DOHH2 (cell line): ENCODE data around the gene C1orf94.

ENCODE experiments used
- H3F3A ChIP-seq: fragments of 200-600 bp; sonication (generic), shearing (Covaris generic); 2 replicates; pipeline ENCODE4 v1.6.0; 2016; ENCODE audit warnings: antibody characterized with exemption, mild to moderate bottlenecking; ENCODE audit not compliant: control insufficient read depth, insufficient read depth
- H3K27ac ChIP-seq: fragments of 200-600 bp; sonication (generic); 2 replicates; pipeline ENCODE4 v1.5.1; 2014; ENCODE audit warnings: low read depth, mild to moderate bottlenecking, low read length, moderate library complexity
- H3K27me3 ChIP-seq: fragments of 200-600 bp; sonication (generic); 2 replicates; pipeline ENCODE4 v1.6.1; 2014; ENCODE audit warnings: mild to moderate bottlenecking, low read length, mixed read lengths; ENCODE audit not compliant: control insufficient read depth
- H3K36me3 ChIP-seq: fragments of 200-600 bp; sonication (generic); 2 replicates; pipeline ENCODE4 v1.6.1; 2014; ENCODE audit warnings: mild to moderate bottlenecking, low read length, moderate library complexity, mixed read lengths; ENCODE audit not compliant: control insufficient read depth
- H3K4me1 ChIP-seq: fragments of 200-600 bp; sonication (generic); 2 replicates; pipeline ENCODE4 v1.6.1; 2014; ENCODE audit warnings: mild to moderate bottlenecking, low read length, mixed read lengths; ENCODE audit not compliant: control insufficient read depth
- H3K4me2 ChIP-seq: fragments of 200-600 bp; sonication (generic); 2 replicates; pipeline ENCODE4 v1.6.0; 2014; ENCODE audit warnings: mild to moderate bottlenecking, low read length, moderate library complexity
- H3K4me3 ChIP-seq: fragments of 200-600 bp; sonication (generic); 2 replicates; pipeline ENCODE4 v1.5.1; 2014; ENCODE audit warnings: mild to moderate bottlenecking, low read length, mixed read lengths
- H3K79me2 ChIP-seq: fragments of 200-600 bp; sonication (generic); 2 replicates; pipeline ENCODE4 v1.6.1; 2014; ENCODE audit warnings: mild to moderate bottlenecking, low read length, mixed read lengths; ENCODE audit not compliant: control insufficient read depth
- H3K9me2 ChIP-seq: fragments of 200-600 bp; sonication (generic); replicated peaks from 2 replicates; pipeline ENCODE4 v1.6.1; 2014; ENCODE audit warnings: mild to moderate bottlenecking, low read length, mixed read lengths; ENCODE audit not compliant: control insufficient read depth
- H3K9me3 ChIP-seq: fragments of 200-600 bp; sonication (generic); 2 replicates; pipeline ENCODE4 v1.6.1; 2014; ENCODE audit warnings: antibody characterized with exemption, low read length, mixed read lengths; ENCODE audit not compliant: control insufficient read depth, insufficient read depth
- H4K20me1 ChIP-seq: fragments of 200-600 bp; sonication (generic); 2 replicates; pipeline ENCODE4 v1.6.0; 2014; ENCODE audit warnings: low read depth, mild to moderate bottlenecking, antibody characterized with exemption, low read length, moderate library complexity; ENCODE audit not compliant: control insufficient read depth, insufficient read depth
- EZH2phosphoT487 ChIP-seq: fragments of 200-600 bp; sonication (generic); IDR thresholded peaks from 2 replicates; pipeline ENCODE4 v1.6.1; 2017; ENCODE audit warnings: borderline replicate concordance, mild to moderate bottlenecking, antibody characterized with exemption, low read length, moderate library complexity, mixed read lengths
- TF ChIP-seq, protein P1 (sequence below): fragments of 200-600 bp; sonication (generic); IDR thresholded peaks from one replicate; pipeline ENCODE4 v1.5.1; 2014; ENCODE audit warnings: antibody characterized with exemption, mild to moderate bottlenecking, low read depth, low read length; ENCODE audit not compliant: poor library complexity, severe bottlenecking

The C1orf94 gene

DNA sequence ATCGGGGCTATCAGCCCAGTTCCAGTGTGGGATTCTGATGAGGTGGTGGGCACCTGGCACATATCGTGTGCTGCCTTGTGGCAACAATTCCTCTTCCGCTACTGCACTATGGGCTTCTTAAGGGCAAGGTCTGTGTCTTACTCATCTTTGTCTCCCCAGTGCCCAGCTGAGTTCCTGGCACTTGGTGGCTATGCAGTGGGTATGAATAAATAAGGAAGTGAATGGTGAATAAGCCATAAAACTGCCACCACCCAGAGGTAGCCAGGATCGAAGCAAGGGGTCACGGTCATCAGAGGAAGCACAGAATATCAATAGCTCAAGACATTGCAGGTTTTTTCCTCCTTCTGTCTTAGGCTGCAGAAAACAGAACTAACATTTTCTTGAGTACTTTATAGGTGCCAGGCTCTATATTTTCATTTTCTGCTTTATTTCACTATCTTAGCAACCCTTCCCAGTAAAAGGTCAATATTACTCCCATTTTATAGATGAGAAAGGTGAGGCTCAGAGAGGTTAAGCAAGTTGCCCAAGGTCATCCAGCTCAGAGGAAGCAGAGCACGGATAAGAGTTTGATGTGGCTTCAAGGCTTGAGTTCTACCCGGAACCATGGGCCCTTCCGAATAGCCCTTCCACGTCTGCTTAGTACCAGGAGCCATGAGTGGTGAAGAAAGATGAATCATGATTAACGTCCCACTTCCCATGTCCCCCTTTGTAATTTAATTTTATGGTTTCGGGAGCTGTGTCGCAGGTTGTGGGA is 10.2 kb downstream of the C1orf94 start:
- no peaks in the 10 kb centered on the region for H3K36me3 ChIP-seq
- H3K9me3 ChIP-seq: no peaks in the 10 kb centered on the region
- H4K20me1 ChIP-seq: no peaks in the 10 kb centered on the region
- no peak overlapping the region for H3K4me3 ChIP-seq
- H3K79me2 ChIP-seq: no peaks in the 10 kb centered on the region
- H3K9me2 ChIP-seq: no peaks in the 10 kb centered on the region
- H3K27ac ChIP-seq: no peak overlapping the region
- H3F3A ChIP-seq: no peaks in the 10 kb centered on the region
- H3K27me3 ChIP-seq: no peaks in the 10 kb centered on the region
- no peak overlapping the region for H3K4me2 ChIP-seq
- TF ChIP-seq, protein P1, sequence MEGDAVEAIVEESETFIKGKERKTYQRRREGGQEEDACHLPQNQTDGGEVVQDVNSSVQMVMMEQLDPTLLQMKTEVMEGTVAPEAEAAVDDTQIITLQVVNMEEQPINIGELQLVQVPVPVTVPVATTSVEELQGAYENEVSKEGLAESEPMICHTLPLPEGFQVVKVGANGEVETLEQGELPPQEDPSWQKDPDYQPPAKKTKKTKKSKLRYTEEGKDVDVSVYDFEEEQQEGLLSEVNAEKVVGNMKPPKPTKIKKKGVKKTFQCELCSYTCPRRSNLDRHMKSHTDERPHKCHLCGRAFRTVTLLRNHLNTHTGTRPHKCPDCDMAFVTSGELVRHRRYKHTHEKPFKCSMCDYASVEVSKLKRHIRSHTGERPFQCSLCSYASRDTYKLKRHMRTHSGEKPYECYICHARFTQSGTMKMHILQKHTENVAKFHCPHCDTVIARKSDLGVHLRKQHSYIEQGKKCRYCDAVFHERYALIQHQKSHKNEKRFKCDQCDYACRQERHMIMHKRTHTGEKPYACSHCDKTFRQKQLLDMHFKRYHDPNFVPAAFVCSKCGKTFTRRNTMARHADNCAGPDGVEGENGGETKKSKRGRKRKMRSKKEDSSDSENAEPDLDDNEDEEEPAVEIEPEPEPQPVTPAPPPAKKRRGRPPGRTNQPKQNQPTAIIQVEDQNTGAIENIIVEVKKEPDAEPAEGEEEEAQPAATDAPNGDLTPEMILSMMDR: no peak
- TF ChIP-seq EZH2phosphoT487: no peak
- H3K4me1 ChIP-seq: no peaks in the 10 kb centered on the region

DNA sequence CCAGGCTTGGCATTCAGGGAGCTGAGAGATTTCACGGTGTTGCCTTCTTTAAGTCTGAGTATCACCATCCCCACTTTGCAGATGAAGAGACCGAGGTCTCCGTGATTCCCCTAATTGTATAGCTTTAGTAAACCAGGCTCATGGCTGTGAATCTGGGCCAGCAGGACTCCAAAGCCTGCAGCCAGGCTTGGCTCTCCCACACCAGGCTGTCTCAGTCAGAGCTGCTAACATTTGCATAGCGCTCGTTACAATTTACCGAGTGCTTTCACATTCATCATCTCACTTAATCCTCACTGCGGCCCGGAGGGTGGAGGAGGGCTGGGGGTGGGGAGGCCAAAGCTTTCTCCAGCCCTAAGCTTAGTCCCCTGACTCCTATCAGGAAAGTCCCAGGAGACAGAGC is 11.7 kb downstream of the C1orf94 start:
- Histone ChIP-seq H3K4me2 (no peak overlapping the region), H3K79me2 (no peaks in the 10 kb centered on the region), H3K4me1 (no peaks in the 10 kb centered on the region), H3K27ac (no peak overlapping the region), H3K4me3 (no peak overlapping the region), H3K36me3 (no peaks in the 10 kb centered on the region), H3K9me3 (no peaks in the 10 kb centered on the region), H3K9me2 (no peaks in the 10 kb centered on the region), H4K20me1 (no peaks in the 10 kb centered on the region), H3F3A (no peaks in the 10 kb centered on the region), H3K27me3 (no peaks in the 10 kb centered on the region)
- TF ChIP-seq, protein P1: no peak
- TF ChIP-seq EZH2phosphoT487: no peak

- Histone ChIP-seq H3K9me3 (no peaks in the 10 kb centered on the region), H3K4me2 (no peak overlapping the region), H3K27me3 (no peaks in the 10 kb centered on the region), H3F3A (no peaks in the 10 kb centered on the region), H4K20me1 (no peaks in the 10 kb centered on the region), H3K27ac (no peak overlapping the region), H3K9me2 (no peaks in the 10 kb centered on the region), H3K4me1 (no peaks in the 10 kb centered on the region), H3K79me2 (no peaks in the 10 kb centered on the region), H3K36me3 (no peaks in the 10 kb centered on the region), H3K4me3 (no peak overlapping the region)
- no peak for TF ChIP-seq EZH2phosphoT487
- TF ChIP-seq, protein P1: no peak
These were observed 12.3 kb downstream of the C1orf94 start for GRCh38 chr1:34188985-34189384.
